ENCODE data around the gene TPGS1. TPM values are rescaled to one million over a fixed set of nuclear protein-coding genes. Genes with fewer than 3 reads are reported as not detected.

Gene TPGS1
- total RNA-seq, 6 experiments from 2014 or later = 20.2 to 24.7 (median 21.1) TPM

DNA sequence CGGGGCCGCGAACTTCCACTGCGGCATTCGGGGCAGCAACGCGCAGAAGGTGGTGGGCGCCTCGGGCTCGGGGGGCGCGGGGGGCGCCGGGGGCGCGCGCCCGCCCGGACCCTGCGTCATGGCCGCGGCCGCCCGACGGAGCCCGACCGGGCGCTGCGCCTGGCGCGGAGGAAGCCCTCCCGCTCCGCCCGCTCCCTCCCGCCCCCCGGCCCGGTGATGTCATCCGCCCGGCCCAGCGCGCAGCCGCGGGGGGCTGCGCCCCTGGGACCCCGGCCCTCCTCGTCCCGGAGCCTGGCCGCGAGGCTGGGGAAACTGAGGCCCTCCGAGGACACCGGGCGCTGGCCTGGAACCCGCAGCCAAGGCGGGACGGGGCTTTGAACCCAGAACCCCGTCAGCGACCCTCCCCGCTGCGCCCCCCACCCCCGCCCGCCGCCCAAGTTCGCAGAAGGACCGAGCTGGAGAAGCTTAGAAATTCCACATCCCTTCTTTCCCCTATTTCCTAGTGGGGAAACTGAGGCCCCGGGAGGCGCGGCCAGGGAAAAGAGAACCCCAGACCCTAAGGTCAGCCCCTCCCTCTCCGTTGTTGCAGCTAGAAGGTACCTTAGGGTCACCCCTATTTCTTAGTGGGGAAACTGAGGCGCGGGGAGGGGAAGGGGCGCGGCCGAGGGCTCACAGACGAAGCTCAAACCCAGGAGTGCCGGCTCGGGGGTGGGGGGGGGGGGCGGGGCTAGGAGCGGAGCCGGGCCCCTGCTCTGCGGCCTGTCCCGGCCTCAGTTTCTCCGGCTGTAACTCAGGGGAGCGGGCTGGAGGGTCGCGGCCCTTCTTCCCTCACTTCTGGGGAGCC, 46.2 kb upstream of the TPGS1 start, which contains the start of gene SHC2:
SHC2 (minus strand) TSS at position 157 of the 844 bp plus-strand sequence; CDS start at position 120, 37 bp downstream.
- no peaks in the 10 kb centered on the region for H3K36me3 Mint-ChIP-seq (ENCODE audit: low read depth)
- peaks cover 15% of the 10 kb centered on the region for H3K27me3 Mint-ChIP-seq (ENCODE audit: insufficient read depth)
- H3K27ac Mint-ChIP-seq = no peak within 1 kb of the TSS
- no peak within 1 kb of the TSS for H3K4me3 Mint-ChIP-seq
- no peaks in the 10 kb centered on the region for H3K4me1 Mint-ChIP-seq (ENCODE audit: low read depth)
- peaks cover 15% of the 10 kb centered on the region for H3K9me3 Mint-ChIP-seq
- TF ChIP-seq CTCF (IDR thresholded peaks at IDR 0.05) = no peak
- DNase-seq = no peak

- DNase-seq = no peak
- H3K27me3 Mint-ChIP-seq (ENCODE audit: insufficient read depth) = peaks cover 15% of the 10 kb centered on the region
- no peaks in the 10 kb centered on the region for H3K4me1 Mint-ChIP-seq (ENCODE audit: low read depth)
- TF ChIP-seq CTCF (IDR thresholded peaks at IDR 0.05) = no peak
- H3K9me3 Mint-ChIP-seq = peaks cover 10% of the 10 kb centered on the region
- no peaks in the 10 kb centered on the region for H3K36me3 Mint-ChIP-seq (ENCODE audit: low read depth)
- H3K27ac Mint-ChIP-seq = no peak overlapping the region
- no peak overlapping the region for H3K4me3 Mint-ChIP-seq
Observed at GRCh38 chr19:461721-462551, 45.4 kb upstream of the TPGS1 start.

DNA sequence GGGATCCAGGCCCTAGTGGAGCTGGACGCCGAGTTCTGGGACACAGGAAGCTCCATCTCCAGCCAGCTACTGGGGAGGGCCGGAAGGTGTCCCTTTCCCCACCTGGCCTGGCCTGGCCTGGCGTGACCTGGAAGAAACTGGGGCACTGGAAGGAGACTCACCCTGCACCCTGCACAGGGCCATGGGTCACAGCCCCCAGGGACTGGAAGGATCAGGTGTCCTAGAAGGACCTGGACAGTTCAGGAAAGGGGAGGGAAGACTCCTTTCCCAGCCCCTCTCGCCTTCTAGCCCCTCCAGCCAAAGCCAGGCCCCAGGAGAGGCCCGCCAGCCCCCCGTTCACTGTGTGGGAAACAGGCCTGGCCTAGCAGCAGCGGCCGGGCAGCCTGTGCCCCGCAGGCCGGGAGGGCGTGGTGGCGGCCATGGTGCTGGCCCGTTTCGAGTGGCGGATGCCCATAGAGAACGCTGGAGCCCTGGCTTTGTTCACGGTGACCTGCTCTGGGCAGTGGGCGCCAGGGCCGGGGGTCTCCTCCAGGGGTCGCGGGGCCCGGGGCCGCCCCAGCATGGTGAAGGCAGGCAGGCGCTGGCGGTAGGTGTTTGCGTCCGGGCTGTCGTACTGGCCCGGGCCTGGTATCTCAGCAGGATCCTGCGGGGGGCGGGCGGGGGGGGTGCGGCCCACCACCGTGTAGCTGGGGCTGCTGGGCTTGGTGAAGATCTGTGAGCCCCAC, 43.7 kb upstream of the TPGS1 start:
- no peak overlapping the region for H3K4me3 Mint-ChIP-seq
- peaks cover 19% of the 10 kb centered on the region for H3K27me3 Mint-ChIP-seq (ENCODE audit: insufficient read depth)
- peaks cover 5% of the 10 kb centered on the region for H3K9me3 Mint-ChIP-seq
- DNase-seq = no peak
- H3K36me3 Mint-ChIP-seq (ENCODE audit: low read depth) = no peaks in the 10 kb centered on the region
- no peak overlapping the region for H3K27ac Mint-ChIP-seq
- no peak for TF ChIP-seq CTCF (IDR thresholded peaks at IDR 0.05)
- H3K4me1 Mint-ChIP-seq (ENCODE audit: low read depth) = no peaks in the 10 kb centered on the region

DNA sequence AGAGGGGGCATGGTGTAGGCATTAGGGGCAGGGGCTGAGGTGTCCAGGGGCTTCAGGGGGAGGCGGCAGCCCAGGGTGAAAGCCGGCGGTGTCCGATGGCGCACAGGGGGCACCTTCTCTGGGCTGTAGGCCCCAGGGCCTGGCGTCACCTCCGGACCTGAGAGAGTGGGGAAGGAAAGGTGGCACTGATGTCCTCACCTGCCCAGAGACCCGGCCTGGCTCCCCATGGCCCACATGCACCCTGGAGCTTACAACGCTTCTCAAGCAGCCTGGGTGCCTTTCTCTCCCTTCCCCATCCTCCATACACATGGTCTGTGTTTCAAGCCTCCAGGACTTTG, 43.1 kb upstream of the TPGS1 start:
- Mint-ChIP-seq H3K4me1 (ENCODE audit: low read depth) (no peaks in the 10 kb centered on the region), H3K9me3 (peaks cover 5% of the 10 kb centered on the region), H3K27ac (no peak overlapping the region), H3K4me3 (no peak overlapping the region), H3K36me3 (ENCODE audit: low read depth) (no peaks in the 10 kb centered on the region), H3K27me3 (ENCODE audit: insufficient read depth) (peaks cover 19% of the 10 kb centered on the region)
- TF ChIP-seq CTCF (IDR thresholded peaks at IDR 0.05) = no peak
- no peak for DNase-seq

- peaks cover 13% of the 10 kb centered on the region for H3K27me3 Mint-ChIP-seq (ENCODE audit: insufficient read depth)
- no peak for DNase-seq
- peaks cover 5% of the 10 kb centered on the region for H3K9me3 Mint-ChIP-seq
- no peaks in the 10 kb centered on the region for H3K36me3 Mint-ChIP-seq (ENCODE audit: low read depth)
- H3K27ac Mint-ChIP-seq = no peak overlapping the region
- H3K4me1 Mint-ChIP-seq (ENCODE audit: low read depth) = no peaks in the 10 kb centered on the region
- H3K4me3 Mint-ChIP-seq = no peak overlapping the region
- TF ChIP-seq CTCF (IDR thresholded peaks at IDR 0.05) = no peak
Observed at GRCh38 chr19:465056-465816, 42.1 kb upstream of the TPGS1 start.

All from HFFc6 (cell line).